Lower leg skin (tissue), 4 donors: ENCODE measurements around the gene SH3D19. TPM values are rescaled to one million over a fixed set of nuclear protein-coding genes. Genes with fewer than 3 reads are reported as not detected.

ENCODE experiments used
- DNase-seq, 2 donors: peaks; one replicate each; pipeline ENCODE4 v3.0.0-alpha.2; 2019; ENCODE audit warnings: low spot score in 2 of 2
- H3K4me3 ChIP-seq: fragments of 200-600 bp; sonication (generic); 2 replicates; pipeline ENCODE4 v1.5.1; 2017; ENCODE audit warnings: mild to moderate bottlenecking, low read depth; ENCODE audit not compliant: poor library complexity, severe bottlenecking
- CTCF ChIP-seq, 3 donors: fragments of 450-650 bp; IDR thresholded peaks; one replicate each; pipeline ENCODE4 v1.5.1; 2016; ENCODE audit warnings: antibody characterized with exemption in 3 of 3, mild to moderate bottlenecking in 3 of 3, moderate library complexity in 2 of 3
- POLR2A ChIP-seq, 2 donors: fragments of 450-650 bp; IDR thresholded peaks; one replicate each; pipeline ENCODE4 v1.6.1; 2016 to 2017; ENCODE audit warnings: antibody characterized with exemption in 2 of 2, mild to moderate bottlenecking in 1 of 2, moderate library complexity in 1 of 2
- whole genome bisulfite sequencing, 2 donors: methylation state at CpG; one replicate each; pipeline ENCODE4 v1.1.5; 2018; 5-methylcytosine and 5-hydroxymethylcytosine counted together
- intact Hi-C: fragments of 100-400 bp; cut with DNase I; formaldehyde crosslinking; loops from one replicate; pipeline ENCODE4 v1.15.0; 2023; ENCODE audit warnings: low total_unique reads
- total RNA-seq, 4 donors: library from RNA; depleted of rRNA; stranded (reverse); fragments of >200 nt; gene quantifications; one replicate each; pipeline ENCODE4 v1.1.0, GENCODE V29; 2016

The SH3D19 gene
- 10 to 100 TPM; 70.8 to 82.5 (median 78.6) TPM for total RNA-seq

GRCh38 chr4:151325111-151325948 lies at the start of gene SH3D19:
SH3D19 (minus strand) TSS chr4:151325605; CDS start chr4:151325352, 253 bp downstream.
- no peak for TF ChIP-seq POLR2A (IDR thresholded peaks at IDR 0.05)
- no peak for TF ChIP-seq CTCF (IDR thresholded peaks at IDR 0.05)
- 0 to 1% methylated on average over 40 to 46 of the region's 88 CpGs for WGBS, 2 donors
- peak within 1 kb of the TSS; percentile 58 for H3K4me3 ChIP-seq
- peak; percentile 71 to 93 for DNase-seq
- intact Hi-C loops, result no loop called here

- no peak overlapping the region for H3K4me3 ChIP-seq
- intact Hi-C loops, result no loop called here
- 42 to 45% methylated on average over 14 of the region's 14 CpGs for WGBS, 2 donors
- TF ChIP-seq CTCF (IDR thresholded peaks at IDR 0.05), result peak in 2 of 3 donors; percentile 7 to 85
- TF ChIP-seq POLR2A (IDR thresholded peaks at IDR 0.05), result no peak
- DNase-seq, result peak; percentile 79 to 96
Observed at GRCh38 chr4:151362404-151363164, 37.2 kb upstream of the SH3D19 start.

GRCh38 chr4:151361966-151362365 lies 36.6 kb upstream of the SH3D19 start:
- WGBS, 2 donors, result 91 to 94% methylated on average over 13 of the region's 13 CpGs
- no peak for DNase-seq
- TF ChIP-seq POLR2A (IDR thresholded peaks at IDR 0.05), result no peak
- TF ChIP-seq CTCF (IDR thresholded peaks at IDR 0.05), result no peak
- no peak overlapping the region for H3K4me3 ChIP-seq
- intact Hi-C loops, result no loop called here

GRCh38 chr4:151361126-151361525 lies 35.7 kb upstream of the SH3D19 start:
- intact Hi-C loops, result no loop called here
- TF ChIP-seq POLR2A (IDR thresholded peaks at IDR 0.05) (no peak), CTCF (IDR thresholded peaks at IDR 0.05) (no peak)
- WGBS, 2 donors, result 94 to 99% methylated on average over 2 of the region's 2 CpGs
- no peak for DNase-seq
- no peak overlapping the region for H3K4me3 ChIP-seq

GRCh38 chr4:151359576-151359975 lies 34.2 kb upstream of the SH3D19 start:
- intact Hi-C loops, result no loop called here
- no peak overlapping the region for H3K4me3 ChIP-seq
- TF ChIP-seq POLR2A (IDR thresholded peaks at IDR 0.05), result no peak
- no peak for TF ChIP-seq CTCF (IDR thresholded peaks at IDR 0.05)
- no peak for DNase-seq
- 74 to 77% methylated on average over 4 of the region's 4 CpGs for WGBS, 2 donors
